Choroid plexus epithelial cell (primary cell): Measurements from ENCODE around the gene MLH3.

ENCODE experiments used
- DNase-seq: peaks from one replicate; pipeline ENCODE4 v3.0.0-alpha.2; 2010; ENCODE audit warnings: low read depth
- H3K4me3 ChIP-seq: 2 replicates; pipeline ENCODE4 v1.5.1; 2011; ENCODE audit warnings: low read depth, mild to moderate bottlenecking, control low read depth, low read length, moderate library complexity
- CTCF ChIP-seq: conservative IDR thresholded peaks from 2 replicates; pipeline ENCODE4 v1.5.1; 2011; ENCODE audit warnings: low read depth, mild to moderate bottlenecking, control low read depth, inconsistent platforms, low read length, moderate library complexity

MLH3 gene

GRCh38 chr14:75067212-75067611, 15.9 kb upstream of the MLH3 start:
- no peak overlapping the region for H3K4me3 ChIP-seq
- no peak for DNase-seq
- TF ChIP-seq CTCF, result no peak

GRCh38 chr14:75066691-75067090, 15.4 kb upstream of the MLH3 start:
- TF ChIP-seq CTCF, result no peak
- no peak for DNase-seq

GRCh38 chr14:75064205-75064567, 12.9 kb upstream of the MLH3 start:
- DNase-seq, result no peak
- H3K4me3 ChIP-seq, result peak overlapping the region; percentile 95
- no peak for TF ChIP-seq CTCF

More at GRCh38 chr14:75066691-75067090, 15.4 kb upstream of the MLH3 start:
- no peak overlapping the region for H3K4me3 ChIP-seq

- TF ChIP-seq CTCF, result no peak
- peak; percentile 89 for DNase-seq
- H3K4me3 ChIP-seq, result peak within 1 kb of the TSS; percentile 95
These were observed 12.4 kb upstream of the MLH3 start, which contains the start of gene ACYP1 for GRCh38 chr14:75063491-75064204. Gene ACYP1 (minus strand): TSS chr14:75064024. CDS start chr14:75063553, 471 bp downstream.

- TF ChIP-seq CTCF, result no peak
- peak overlapping the region; percentile 95 for H3K4me3 ChIP-seq
- DNase-seq, result no peak
These were observed 11.7 kb upstream of the MLH3 start for GRCh38 chr14:75063013-75063412.

GRCh38 chr14:75060420-75060819, 9.2 kb upstream of the MLH3 start:
- no peak for TF ChIP-seq CTCF
- DNase-seq, result no peak
- H3K4me3 ChIP-seq, result no peak overlapping the region

- TF ChIP-seq CTCF, result no peak
- no peak overlapping the region for H3K4me3 ChIP-seq
- DNase-seq, result no peak
These were observed 8.4 kb upstream of the MLH3 start for GRCh38 chr14:75059642-75060041.
